ENCODE measurements around the gene SMIM10L2A. TPM values are rescaled to one million over a fixed set of nuclear protein-coding genes. Genes with fewer than 3 reads are reported as not detected.
"Not testable (repeated sequence)": the region's sequence is repeated elsewhere in the genome, so short reads cannot be mapped to it uniquely, and the experiment has no call there.

Gene SMIM10L2A
- total RNA-seq, 1 donor from 2014 or later = 6.5 TPM

GRCh38 chrX:135453381-135453780, 31.6 kb downstream of the SMIM10L2A start:
- no peak for DNase-seq (ENCODE audit: low spot score)

GRCh38 chrX:135454816-135455215, 33.1 kb downstream of the SMIM10L2A start:
- DNase-seq (ENCODE audit: low spot score) = peak; percentile 4

- not testable (repeated sequence) for DNase-seq (ENCODE audit: low spot score)
Measured at GRCh38 chrX:135461756-135462155, 40.0 kb downstream of the SMIM10L2A start.

GRCh38 chrX:135463937-135464336, 42.2 kb downstream of the SMIM10L2A start:
- DNase-seq (ENCODE audit: low spot score) = no peak

- no peak for DNase-seq (ENCODE audit: low spot score)
Measured at GRCh38 chrX:135476378-135476777, 54.6 kb downstream of the SMIM10L2A start.

- peak; percentile 44 for DNase-seq (ENCODE audit: low spot score)
Measured at GRCh38 chrX:135477576-135477975, 55.8 kb downstream of the SMIM10L2A start.

Other genes starting within 250 kb of the SMIM10L2A start
- not detected for gene ETDA, start 169.9 kb upstream of the SMIM10L2A start, total RNA-seq (ENCODE audit: insufficient read depth, low replicate concordance)
- gene ETDC, start 112.5 kb upstream of the SMIM10L2A start, total RNA-seq (ENCODE audit: insufficient read depth, low replicate concordance) = not detected
- 15.9 TPM for gene ZNF75D, start 77.8 kb upstream of the SMIM10L2A start, total RNA-seq (ENCODE audit: insufficient read depth, low replicate concordance)
- 11.3 TPM for gene ZNF449, start 77.1 kb upstream of the SMIM10L2A start, total RNA-seq (ENCODE audit: insufficient read depth, low replicate concordance)
- 15.4 TPM for gene INTS6L, start 98.7 kb downstream of the SMIM10L2A start, total RNA-seq (ENCODE audit: insufficient read depth, low replicate concordance)

Data from umbilical cord (tissue), 2 donors.